Subcutaneous abdominal adipose tissue (tissue), 5 donors: ENCODE measurements around the gene GRB10.

ENCODE experiments used
- H3K27ac ChIP-seq: one replicate; pipeline ENCODE4 v1.7.0; 2013; ENCODE audit warnings: low read depth, mild to moderate bottlenecking, inconsistent platforms, low read length, moderate library complexity
- H3K27me3 ChIP-seq, 5 donors: one replicate each; pipeline ENCODE4 v1.7.0; 2013; ENCODE audit warnings: low read length in 5 of 5, inconsistent platforms in 1 of 5; ENCODE audit not compliant: control insufficient read depth in 5 of 5, insufficient read depth in 4 of 5
- H3K36me3 ChIP-seq, 5 donors: one replicate each; pipeline ENCODE4 v1.7.0; 2013; ENCODE audit warnings: low read length in 5 of 5; ENCODE audit not compliant: control insufficient read depth in 5 of 5, insufficient read depth in 5 of 5
- H3K4me1 ChIP-seq, 5 donors: one replicate each; pipeline ENCODE4 v1.7.0; 2013; ENCODE audit warnings: low read length in 5 of 5, mild to moderate bottlenecking in 3 of 5, moderate library complexity in 1 of 5; ENCODE audit not compliant: control insufficient read depth in 5 of 5, insufficient read depth in 5 of 5
- H3K4me3 ChIP-seq, 5 donors: one replicate each; pipeline ENCODE4 v1.7.0; 2013; ENCODE audit warnings: low read length in 5 of 5, low read depth in 1 of 5
- H3K9ac ChIP-seq, 5 donors: one replicate each; pipeline ENCODE4 v1.7.0; 2013; ENCODE audit warnings: low read length in 5 of 5, mild to moderate bottlenecking in 4 of 5, moderate library complexity in 3 of 5
- H3K9me3 ChIP-seq, 5 donors: one replicate each; pipeline ENCODE4 v1.7.0; 2013; ENCODE audit warnings: low read length in 5 of 5; ENCODE audit not compliant: control insufficient read depth in 5 of 5
- donor health status: healthy.
- donor health status: healthy.
- donor health status: healthy.
- donor health status: healthy.
- donor health status: healthy.

GRB10 gene

GRCh38 chr7:50752422-50752821 is 30.3 kb downstream of the GRB10 start:
- peaks cover 0 to 23% (median 1%) of the 10 kb centered on the region in 5 donors for H3K4me1 ChIP-seq
- H3K4me3 ChIP-seq: no peak overlapping the region
- H3K9ac ChIP-seq: no peak overlapping the region
- peaks cover 0 to 22% (median 11%) of the 10 kb centered on the region in 5 donors for H3K36me3 ChIP-seq
- no peaks in the 10 kb centered on the region for H3K9me3 ChIP-seq
- H3K27ac ChIP-seq: no peak overlapping the region
- H3K27me3 ChIP-seq: no peaks in the 10 kb centered on the region

GRCh38 chr7:50751146-50751545 is 31.6 kb downstream of the GRB10 start:
- no peak overlapping the region for H3K4me3 ChIP-seq
- H3K9me3 ChIP-seq: no peaks in the 10 kb centered on the region
- H3K27ac ChIP-seq: no peak overlapping the region
- no peaks in the 10 kb centered on the region for H3K27me3 ChIP-seq
- peaks cover 0 to 25% (median 11%) of the 10 kb centered on the region in 5 donors for H3K36me3 ChIP-seq
- peaks cover 0 to 30% (median 1%) of the 10 kb centered on the region in 5 donors for H3K4me1 ChIP-seq
- no peak overlapping the region for H3K9ac ChIP-seq

GRCh38 chr7:50749896-50750295 is 32.8 kb downstream of the GRB10 start:
- Histone ChIP-seq H3K36me3 (peaks cover 0 to 18% (median 7%) of the 10 kb centered on the region in 5 donors), H3K4me3 (no peak overlapping the region), H3K9ac (no peak overlapping the region), H3K9me3 (no peaks in the 10 kb centered on the region), H3K27ac (no peak overlapping the region), H3K27me3 (no peaks in the 10 kb centered on the region), H3K4me1 (peaks cover 0 to 24% (median 2%) of the 10 kb centered on the region in 5 donors)

- no peak overlapping the region for H3K9ac ChIP-seq
- H3K4me3 ChIP-seq: no peak overlapping the region
- H3K9me3 ChIP-seq: no peaks in the 10 kb centered on the region
- H3K4me1 ChIP-seq: peaks cover 0 to 16% (median 2%) of the 10 kb centered on the region in 5 donors
- H3K36me3 ChIP-seq: peaks cover 0 to 16% (median 5%) of the 10 kb centered on the region in 5 donors
- H3K27ac ChIP-seq: no peak overlapping the region
- no peaks in the 10 kb centered on the region for H3K27me3 ChIP-seq
Measured at GRCh38 chr7:50748472-50748871, 34.2 kb downstream of the GRB10 start.

GRCh38 chr7:50745835-50746234 is 36.9 kb downstream of the GRB10 start:
- Histone ChIP-seq H3K36me3 (peaks cover 0 to 16% (median 4%) of the 10 kb centered on the region in 5 donors), H3K27ac (no peak overlapping the region), H3K4me1 (peaks cover 0 to 21% (median 2%) of the 10 kb centered on the region in 5 donors), H3K9me3 (no peaks in the 10 kb centered on the region), H3K4me3 (no peak overlapping the region), H3K27me3 (no peaks in the 10 kb centered on the region), H3K9ac (no peak overlapping the region)

GRCh38 chr7:50745336-50745735 is 37.4 kb downstream of the GRB10 start:
- no peak overlapping the region for H3K9ac ChIP-seq
- no peak overlapping the region for H3K4me3 ChIP-seq
- no peaks in the 10 kb centered on the region for H3K9me3 ChIP-seq
- H3K27ac ChIP-seq: no peak overlapping the region
- no peaks in the 10 kb centered on the region for H3K27me3 ChIP-seq
- H3K36me3 ChIP-seq: peaks cover 0 to 16% (median 4%) of the 10 kb centered on the region in 5 donors
- peaks cover 0 to 21% (median 2%) of the 10 kb centered on the region in 5 donors for H3K4me1 ChIP-seq

GRCh38 chr7:50743893-50744292 is 38.8 kb downstream of the GRB10 start:
- Histone ChIP-seq H3K4me1 (peaks cover 0 to 32% (median 9%) of the 10 kb centered on the region in 5 donors), H3K9ac (no peak overlapping the region), H3K27me3 (no peaks in the 10 kb centered on the region), H3K36me3 (peaks cover 0 to 16% (median 4%) of the 10 kb centered on the region in 5 donors), H3K4me3 (no peak overlapping the region), H3K9me3 (no peaks in the 10 kb centered on the region), H3K27ac (no peak overlapping the region)

GRCh38 chr7:50743016-50743415 is 39.7 kb downstream of the GRB10 start:
- H3K4me1 ChIP-seq: peaks cover 0 to 32% (median 9%) of the 10 kb centered on the region in 5 donors
- peaks cover 0 to 11% (median 3%) of the 10 kb centered on the region in 5 donors for H3K36me3 ChIP-seq
- H3K9me3 ChIP-seq: no peaks in the 10 kb centered on the region
- H3K27me3 ChIP-seq: no peaks in the 10 kb centered on the region
- H3K27ac ChIP-seq: no peak overlapping the region
- H3K9ac ChIP-seq: no peak overlapping the region
- H3K4me3 ChIP-seq: no peak overlapping the region

- H3K9ac ChIP-seq: no peak overlapping the region
- H3K27ac ChIP-seq: no peak overlapping the region
- H3K4me1 ChIP-seq: peaks cover 0 to 32% (median 9%) of the 10 kb centered on the region in 5 donors
- no peak overlapping the region for H3K4me3 ChIP-seq
- H3K36me3 ChIP-seq: peaks cover 0 to 6% (median 0%) of the 10 kb centered on the region in 5 donors
- no peaks in the 10 kb centered on the region for H3K27me3 ChIP-seq
- H3K9me3 ChIP-seq: no peaks in the 10 kb centered on the region
Measured at GRCh38 chr7:50742401-50742800, 40.3 kb downstream of the GRB10 start.

- Histone ChIP-seq H3K9me3 (no peaks in the 10 kb centered on the region), H3K4me3 (no peak overlapping the region), H3K36me3 (peaks cover 0 to 6% (median 0%) of the 10 kb centered on the region in 5 donors), H3K27ac (no peak overlapping the region), H3K4me1 (peaks cover 0 to 16% (median 7%) of the 10 kb centered on the region in 5 donors), H3K27me3 (no peaks in the 10 kb centered on the region), H3K9ac (no peak overlapping the region)
Measured at GRCh38 chr7:50739744-50740435, 42.8 kb downstream of the GRB10 start.
